Ovary (tissue), 3 donors: ENCODE results near the gene CLNK.

Experiments
- CTCF ChIP-seq, 3 donors: fragments of 450-650 bp in 2 of 3; fragments of 200-600 bp in 1 of 3; IDR thresholded peaks; one replicate each; pipeline versions ENCODE4 v1.5.1 to v1.8.0; 2016 to 2022; ENCODE audit warnings: antibody characterized with exemption in 3 of 3, mild to moderate bottlenecking in 1 of 3
- EP300 ChIP-seq: sonication (generic); formaldehyde crosslinking; IDR thresholded peaks from one replicate; pipeline ENCODE4 v1.6.1; 2017; ENCODE audit warnings: antibody characterized with exemption
- donor health status: DM: no; HTN: no; CAD: no.

GRCh38 chr4:10456595-10457254, 227.8 kb downstream of the CLNK start:
- TF ChIP-seq CTCF (IDR thresholded peaks at IDR 0.05) (no peak), EP300 (no peak)
